Measurements from ENCODE around the gene FGF11.

DNA sequence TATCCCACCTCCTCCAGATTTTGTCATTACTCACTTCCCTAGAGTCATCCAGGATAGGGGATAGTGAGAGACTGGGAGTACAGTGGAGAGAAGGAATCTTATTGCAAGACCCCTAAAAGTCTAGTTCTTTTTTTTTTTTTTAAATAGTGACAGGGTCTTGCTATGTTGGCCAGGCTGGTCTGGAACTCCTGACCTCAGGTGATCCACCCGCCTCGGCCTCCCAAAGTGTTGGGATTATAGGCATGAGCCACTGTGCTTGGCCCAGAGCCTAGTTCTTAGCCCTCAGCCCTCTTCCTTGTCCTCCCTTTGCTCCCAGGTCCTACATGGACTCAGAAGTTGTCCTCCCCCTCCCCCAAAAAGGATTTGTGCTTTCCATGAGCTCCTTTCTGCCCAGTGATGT is 2.8 kb downstream of the FGF11 start:
- TF ChIP-seq, protein P1, sequence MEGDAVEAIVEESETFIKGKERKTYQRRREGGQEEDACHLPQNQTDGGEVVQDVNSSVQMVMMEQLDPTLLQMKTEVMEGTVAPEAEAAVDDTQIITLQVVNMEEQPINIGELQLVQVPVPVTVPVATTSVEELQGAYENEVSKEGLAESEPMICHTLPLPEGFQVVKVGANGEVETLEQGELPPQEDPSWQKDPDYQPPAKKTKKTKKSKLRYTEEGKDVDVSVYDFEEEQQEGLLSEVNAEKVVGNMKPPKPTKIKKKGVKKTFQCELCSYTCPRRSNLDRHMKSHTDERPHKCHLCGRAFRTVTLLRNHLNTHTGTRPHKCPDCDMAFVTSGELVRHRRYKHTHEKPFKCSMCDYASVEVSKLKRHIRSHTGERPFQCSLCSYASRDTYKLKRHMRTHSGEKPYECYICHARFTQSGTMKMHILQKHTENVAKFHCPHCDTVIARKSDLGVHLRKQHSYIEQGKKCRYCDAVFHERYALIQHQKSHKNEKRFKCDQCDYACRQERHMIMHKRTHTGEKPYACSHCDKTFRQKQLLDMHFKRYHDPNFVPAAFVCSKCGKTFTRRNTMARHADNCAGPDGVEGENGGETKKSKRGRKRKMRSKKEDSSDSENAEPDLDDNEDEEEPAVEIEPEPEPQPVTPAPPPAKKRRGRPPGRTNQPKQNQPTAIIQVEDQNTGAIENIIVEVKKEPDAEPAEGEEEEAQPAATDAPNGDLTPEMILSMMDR (IDR thresholded peaks at IDR 0.05; ENCODE audit: insufficient read depth, low read length, poor library complexity, severe bottlenecking) = no peak
- no peak for TF ChIP-seq EZH2phosphoT487 (conservative IDR thresholded peaks at IDR 0.05; ENCODE audit: low read length)
